GM18507 (cell line): ENCODE measurements around the gene FANK1.
"Not testable (repeated sequence)": the region's sequence is repeated elsewhere in the genome, so short reads cannot be mapped to it uniquely, and the experiment has no call there.

Source experiments
- DNase-seq: peaks from one replicate; pipeline ENCODE4 v3.0.0; 2011; ENCODE audit warnings: low read depth; ENCODE audit not compliant: insufficient read length; ENCODE audit errors: extremely low spot score
- FAIRE-seq: peaks from 2 replicates; lab custom pipeline; 2011; peaks lifted over from hg19 to GRCh38; lab: Jason Lieb, UNC

The FANK1 gene

GRCh38 chr10:125921643-125922306 is 25.4 kb downstream of the FANK1 start:
- DNase-seq, FAIRE-seq: not testable (repeated sequence)

GRCh38 chr10:125925262-125925834 is 29.0 kb downstream of the FANK1 start:
- DNase-seq (no peak), FAIRE-seq (no peak)

DNA sequence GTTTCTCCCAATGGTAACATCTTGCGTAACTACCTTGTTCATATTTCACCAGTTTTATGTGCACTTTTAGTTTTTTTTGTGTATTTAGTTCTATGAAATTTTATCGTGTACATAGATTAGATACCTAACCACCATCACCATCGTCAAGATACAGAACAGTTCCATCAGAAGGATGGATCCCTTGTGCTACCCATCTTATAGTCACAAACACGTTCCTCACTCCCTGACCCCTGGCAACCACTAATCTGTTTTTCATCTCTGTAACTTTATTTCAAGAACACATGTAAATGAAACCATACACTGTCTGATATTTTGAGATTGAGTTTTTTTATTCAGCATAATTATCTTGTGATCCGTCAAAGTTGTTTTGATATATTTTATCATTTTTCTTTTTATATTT is 29.9 kb downstream of the FANK1 start:
- DNase-seq (no peak), FAIRE-seq (no peak)

DNA sequence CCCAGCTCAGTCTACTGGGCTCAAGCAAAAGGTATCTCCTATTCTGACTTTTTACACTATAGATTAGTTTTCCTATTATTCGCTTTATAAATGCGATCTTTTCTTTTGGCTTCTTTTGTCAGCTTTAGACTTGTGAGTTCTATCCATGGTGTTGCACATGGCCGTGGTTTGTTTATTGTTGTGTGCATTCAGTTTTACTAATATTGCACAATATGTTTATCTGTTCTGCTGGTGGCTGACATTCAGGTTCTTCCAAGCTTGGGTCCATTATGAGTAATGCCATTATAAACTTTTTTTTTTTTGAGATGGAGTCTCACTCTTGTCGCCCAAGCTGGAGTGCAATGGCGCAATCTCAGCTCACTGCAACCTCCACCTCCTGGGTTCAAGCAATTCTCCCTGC is 30.9 kb downstream of the FANK1 start:
- not testable (repeated sequence) for FAIRE-seq, DNase-seq

DNA sequence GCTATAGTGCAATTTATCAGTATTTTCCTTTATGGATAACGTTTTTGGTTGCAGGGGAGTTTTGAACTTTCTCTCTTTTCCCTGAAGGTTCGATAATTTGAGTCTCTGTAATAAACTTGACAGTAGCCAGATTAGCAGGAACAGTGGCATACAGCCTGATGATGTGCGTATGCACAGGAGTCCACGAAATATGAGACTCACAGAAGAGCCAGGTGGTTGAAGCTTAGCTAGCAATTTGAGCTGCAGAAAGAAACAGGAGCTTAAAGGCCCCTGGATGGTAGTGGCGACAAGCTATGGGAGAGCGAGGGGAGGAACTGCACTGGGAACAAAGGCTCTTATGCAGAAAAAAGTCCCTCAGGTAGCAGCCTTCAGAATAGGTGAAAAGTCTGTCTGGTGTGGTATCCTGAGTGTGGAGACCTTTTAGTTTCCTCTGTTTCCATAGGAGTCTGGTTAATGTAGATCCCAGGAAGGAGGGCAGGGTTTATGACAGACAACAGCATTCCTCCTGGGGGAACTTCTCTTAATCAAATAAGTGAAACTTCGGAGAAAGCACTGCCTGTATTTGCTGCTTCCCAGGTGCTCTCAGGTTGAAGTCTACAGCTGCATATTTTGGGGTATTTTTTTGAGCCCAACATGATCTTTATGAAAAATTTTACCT is 32.7 kb downstream of the FANK1 start:
- DNase-seq (no peak), FAIRE-seq (no peak)

DNA sequence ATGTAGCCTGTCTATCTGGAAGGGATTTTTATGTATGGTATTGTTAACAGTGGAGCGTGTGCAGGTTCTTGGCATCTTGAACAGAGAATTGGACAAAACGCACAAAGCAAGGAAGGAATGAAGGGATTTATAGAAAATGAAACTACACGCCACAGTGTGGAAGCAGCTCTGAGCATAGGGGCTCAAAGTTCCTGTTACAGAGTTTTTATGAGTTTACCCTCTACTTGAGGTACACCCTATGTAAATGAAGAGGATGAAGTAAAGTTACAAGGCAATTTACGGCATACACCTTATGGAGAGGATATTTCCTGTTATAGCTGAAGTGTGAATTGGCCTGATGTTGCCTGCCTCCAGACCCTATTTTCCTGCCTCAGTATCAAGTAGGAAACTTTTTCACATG is 33.3 kb downstream of the FANK1 start:
- DNase-seq: no peak

GRCh38 chr10:125933693-125934092 is 37.3 kb downstream of the FANK1 start:
- no peak for DNase-seq
- no peak for FAIRE-seq

More for the DNA sequence above, 33.3 kb downstream of the FANK1 start:
- no peak for FAIRE-seq

- no peak for FAIRE-seq
- no peak for DNase-seq
Observed at GRCh38 chr10:125936331-125936730, 40.0 kb downstream of the FANK1 start.

DNA sequence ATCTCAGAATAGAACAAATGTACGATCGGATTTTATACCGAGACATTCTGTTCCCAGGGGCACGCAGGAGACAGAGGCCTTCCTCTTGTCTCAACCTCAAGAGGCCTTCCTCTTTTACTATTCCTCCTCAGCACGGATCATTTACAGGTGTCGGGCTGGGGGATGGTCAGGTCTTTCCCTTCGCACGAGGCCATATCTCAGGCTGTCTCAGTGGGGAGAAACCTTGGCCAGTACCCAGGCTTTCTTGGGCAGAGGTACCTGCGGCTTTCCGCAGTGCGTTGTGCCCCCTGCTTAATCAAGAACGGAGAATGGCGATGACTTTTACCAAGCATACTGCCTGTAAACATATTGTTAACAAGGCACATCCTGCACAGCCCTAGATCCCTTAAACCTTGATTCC is 44.2 kb downstream of the FANK1 start:
- FAIRE-seq (no peak), DNase-seq (no peak)

- FAIRE-seq: no peak
- DNase-seq: no peak
Observed at GRCh38 chr10:125951290-125951689, 54.9 kb downstream of the FANK1 start.

GRCh38 chr10:125953778-125954385 is 57.5 kb downstream of the FANK1 start:
- DNase-seq (no peak), FAIRE-seq (no peak)

DNA sequence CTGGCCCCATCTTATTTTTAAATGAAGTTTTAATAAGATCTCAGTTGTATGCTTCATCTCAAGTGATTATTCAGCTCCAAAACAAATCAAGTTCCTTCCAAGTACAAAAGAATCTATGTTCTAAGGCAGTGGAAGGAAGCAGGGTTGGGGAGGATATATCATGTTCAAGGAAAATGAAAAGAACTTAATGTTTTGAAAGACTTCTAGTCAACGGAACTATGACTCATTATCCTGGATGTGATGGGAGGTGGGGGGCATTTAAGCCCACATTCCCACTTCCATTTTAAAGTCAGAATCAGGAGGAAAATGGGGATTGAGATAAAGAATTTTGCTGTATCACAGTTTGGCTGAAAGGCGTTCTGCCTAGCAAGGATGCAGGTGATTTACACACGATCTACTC is 59.4 kb downstream of the FANK1 start:
- FAIRE-seq (no peak), DNase-seq (no peak)

DNA sequence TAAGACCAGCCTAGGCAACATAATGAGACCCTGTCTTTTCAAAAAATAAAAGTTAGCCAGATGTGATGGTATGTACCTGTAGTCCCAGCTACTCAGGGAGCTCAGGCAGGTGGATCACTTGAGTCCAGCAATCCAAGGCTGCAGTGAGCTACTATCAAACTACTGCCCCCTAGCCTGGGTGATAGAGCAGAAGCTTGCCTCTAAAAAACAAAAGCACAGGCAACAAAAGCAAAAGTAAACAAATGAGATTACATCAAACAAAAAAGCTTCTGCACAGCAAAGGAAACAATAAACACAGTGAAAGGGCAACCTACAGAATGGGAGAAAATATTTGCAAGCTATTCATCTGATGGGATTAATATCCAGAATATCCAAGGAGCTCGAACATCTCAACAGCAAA is 65.4 kb downstream of the FANK1 start:
- FAIRE-seq (no peak), DNase-seq (no peak)

DNA sequence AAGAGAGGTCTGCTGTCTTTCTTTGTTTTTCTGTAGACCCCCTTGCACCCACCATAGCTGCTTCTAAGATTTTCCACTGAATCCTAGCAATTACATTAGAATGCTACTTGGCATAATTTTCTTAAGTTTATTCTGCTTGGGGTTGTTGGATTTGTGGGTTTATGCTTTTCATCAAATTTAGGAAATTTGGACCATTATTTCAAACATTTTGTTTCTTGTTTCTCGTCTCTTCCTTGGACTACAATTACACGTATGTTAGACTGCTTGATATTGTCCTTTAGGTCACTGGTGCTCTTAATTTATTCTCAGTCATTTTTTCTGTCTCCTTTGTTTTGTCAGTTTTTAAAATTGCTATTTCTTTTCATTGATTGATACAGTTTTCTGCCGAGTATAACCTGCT is 65.8 kb downstream of the FANK1 start:
- no peak for DNase-seq
- no peak for FAIRE-seq

GRCh38 chr10:125964558-125964957 is 68.2 kb downstream of the FANK1 start:
- FAIRE-seq (no peak), DNase-seq (no peak)

DNA sequence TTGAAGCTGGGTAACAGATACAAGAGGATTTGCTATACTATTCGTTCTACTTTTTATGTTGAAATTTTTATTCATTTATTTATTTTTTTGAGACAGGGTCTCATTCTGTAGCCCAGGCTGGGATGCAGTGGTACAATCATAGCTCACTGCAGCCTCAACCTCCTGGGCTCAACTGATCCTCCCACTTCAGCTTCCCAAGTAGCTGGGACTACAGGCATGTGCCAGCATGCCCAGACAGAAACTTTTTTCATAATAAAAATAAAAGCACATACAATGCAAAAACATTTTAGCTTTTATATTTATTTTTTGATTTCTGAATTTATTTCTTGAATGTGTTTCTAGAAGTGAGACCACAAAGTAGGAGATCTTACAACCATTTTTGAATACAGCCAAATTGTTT is 71.2 kb downstream of the FANK1 start:
- DNase-seq (no peak), FAIRE-seq (no peak)

GRCh38 chr10:125970077-125970630 is 73.8 kb downstream of the FANK1 start:
- not testable (repeated sequence) for DNase-seq, FAIRE-seq

- peak; percentile 64 for FAIRE-seq
- DNase-seq: no peak
Observed at GRCh38 chr10:125976960-125977605, 80.7 kb downstream of the FANK1 start.

DNA sequence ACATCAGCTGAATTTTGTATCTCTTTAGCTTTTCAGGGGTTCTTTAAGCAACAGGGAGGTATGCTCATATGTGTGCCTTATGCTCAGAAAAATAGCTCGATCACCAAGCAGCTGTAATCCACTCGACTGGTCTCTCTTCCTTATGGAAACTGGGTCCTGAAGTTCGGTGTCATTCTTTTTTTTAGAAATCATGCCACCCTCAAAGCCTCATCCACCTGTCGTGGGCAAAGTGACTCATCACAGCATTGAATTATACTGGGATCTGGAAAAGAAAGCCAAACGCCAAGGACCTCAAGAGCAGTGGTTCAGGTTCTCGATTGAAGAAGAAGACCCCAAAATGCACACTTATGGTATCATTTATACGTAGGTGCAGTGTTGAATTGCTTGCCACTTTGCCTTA is 83.6 kb downstream of the FANK1 start:
- FAIRE-seq: no peak
- no peak for DNase-seq

DNA sequence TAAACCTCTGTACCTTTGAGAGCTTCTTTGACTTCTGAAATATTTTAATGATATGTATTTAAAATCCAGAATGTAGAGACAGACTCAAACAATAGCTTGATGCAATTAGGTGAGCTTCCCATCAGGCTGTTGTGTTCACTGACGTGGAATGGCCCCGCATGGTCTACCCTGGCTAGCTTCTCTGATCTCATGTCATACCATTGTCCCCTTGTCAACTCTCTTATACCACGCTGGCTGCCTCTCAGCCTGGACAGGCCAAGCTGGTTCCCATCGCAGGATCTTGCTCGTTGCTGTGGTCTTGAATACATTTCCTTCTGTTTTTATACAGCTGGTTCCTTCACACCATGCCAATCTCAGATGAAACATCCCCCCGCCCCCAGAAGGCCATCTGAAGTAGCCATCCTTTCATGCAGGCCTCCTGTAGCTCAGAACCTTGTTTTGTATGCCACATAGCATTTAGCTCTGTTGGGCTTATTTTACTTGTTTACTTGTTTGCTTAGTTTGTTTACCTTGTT is 84.2 kb downstream of the FANK1 start:
- FAIRE-seq (no peak), DNase-seq (no peak)
